Muscle of leg (tissue), 11 donors: Measurements from ENCODE around the gene TNNI3. TPM values are rescaled to one million over a fixed set of nuclear protein-coding genes. Genes with fewer than 3 reads are reported as not detected.

Source experiments
- DNase-seq: peaks from one replicate; pipeline ENCODE4 v3.0.0; 2013
- H3K27ac ChIP-seq: one replicate; pipeline ENCODE4 v1.5.1; 2013; ENCODE audit warnings: mild to moderate bottlenecking, low read length, control low read depth
- H3K27me3 ChIP-seq: one replicate; pipeline ENCODE4 v1.6.1; 2013; ENCODE audit warnings: low read length; ENCODE audit not compliant: control insufficient read depth, insufficient read depth
- H3K36me3 ChIP-seq: one replicate; pipeline ENCODE4 v1.6.1; 2013; ENCODE audit warnings: low read length; ENCODE audit not compliant: control insufficient read depth, insufficient read depth
- H3K4me1 ChIP-seq: one replicate; pipeline ENCODE4 v1.6.1; 2013; ENCODE audit warnings: low read length; ENCODE audit not compliant: control insufficient read depth, insufficient read depth
- H3K4me3 ChIP-seq: one replicate; pipeline ENCODE4 v1.5.1; 2013; ENCODE audit warnings: low read length, control low read depth
- H3K9me3 ChIP-seq: replicated peaks from 2 replicates; pipeline ENCODE4 v1.6.1; 2013; ENCODE audit warnings: low read depth, low read length; ENCODE audit not compliant: control insufficient read depth
- WGBS: methylation state at CpG from one replicate; pipeline ENCODE4 v1.1.5; 2013; ENCODE audit warnings: missing lambda C conversion rate; ENCODE audit not compliant: insufficient coverage; 5-methylcytosine and 5-hydroxymethylcytosine counted together
- polyA plus RNA-seq, 8 donors: library from polyadenylated mRNA; unstranded; fragments of 120-200 nt; gene quantifications; one replicate each; pipeline versions ENCODE4 v1.2.1 to v1.2.3, GENCODE V29; 2013; ENCODE audit warnings: inconsistent platforms in 1 of 8, low replicate concordance in 1 of 8; ENCODE audit not compliant: insufficient read length in 8 of 8, insufficient read depth in 1 of 8
- total RNA-seq: library from RNA; stranded (reverse); fragments of 120-200 nt; gene quantifications from one replicate; pipeline ENCODE4 v1.2.4, GENCODE V29; 2013

TNNI3 gene
- total and polyA plus RNA-seq, 9 donors, result 0.80 to 3.1 (median 1.4) TPM

DNA sequence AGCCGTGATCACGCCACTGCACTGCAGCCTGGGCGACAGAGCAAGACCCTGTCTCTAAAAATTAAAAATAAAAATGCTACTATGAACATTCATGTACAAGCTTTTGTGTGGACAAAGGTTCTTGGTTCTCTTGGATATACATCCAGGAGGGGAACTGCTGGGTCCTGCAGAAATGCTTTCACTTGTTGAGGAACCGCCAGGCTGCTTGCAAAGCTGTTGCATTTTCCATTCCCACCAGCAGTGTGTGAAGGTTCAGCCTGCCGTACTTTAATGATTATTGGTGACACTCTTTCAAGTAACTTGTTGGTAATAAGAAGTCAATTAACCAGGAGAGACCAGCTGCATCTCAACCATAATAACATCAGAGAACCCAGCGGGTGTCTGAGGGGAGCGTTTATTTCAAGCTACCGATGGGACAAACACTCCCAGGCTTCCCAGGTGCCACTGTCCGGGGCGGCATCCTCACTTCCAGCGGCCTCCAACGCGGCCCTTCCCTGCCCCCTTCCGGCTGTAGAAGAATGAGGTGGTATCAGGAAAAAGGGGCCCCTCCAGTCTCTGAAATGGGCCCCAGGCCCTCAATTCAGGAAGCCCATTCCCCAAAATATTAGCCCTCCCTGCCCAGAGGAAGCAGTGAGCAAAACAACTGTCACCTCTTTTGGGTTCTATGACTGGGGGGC, 24.9 kb downstream of the TNNI3 start:
- Histone ChIP-seq H3K9me3 (no peaks in the 10 kb centered on the region), H3K4me3 (no peak overlapping the region), H3K27me3 (peaks cover 2% of the 10 kb centered on the region), H3K27ac (no peak overlapping the region), H3K4me1 (no peaks in the 10 kb centered on the region), H3K36me3 (peaks cover 4% of the 10 kb centered on the region)
- DNase-seq, result no peak
- WGBS, result no CpG with 5 or more reads among the region's 14 CpGs

DNA sequence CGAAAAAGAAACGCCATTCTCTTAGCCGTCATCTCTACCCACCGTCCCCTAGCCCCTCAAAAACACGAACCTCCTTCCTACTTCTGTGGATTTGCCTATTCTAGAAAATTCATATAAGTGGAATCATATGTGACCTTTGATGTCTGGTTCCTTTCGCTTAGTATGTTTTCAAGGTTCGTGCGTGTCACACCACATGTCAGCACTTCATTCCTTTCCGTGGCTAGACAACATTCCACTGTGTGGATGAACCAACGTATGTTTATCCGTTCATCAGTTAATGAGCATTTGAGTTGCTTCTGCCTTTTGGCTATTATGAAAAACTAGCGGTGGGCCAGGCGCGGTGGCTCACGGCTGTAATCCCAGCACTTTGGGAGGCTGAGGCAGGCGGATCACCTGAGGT, 26.1 kb downstream of the TNNI3 start:
- H3K4me3 ChIP-seq, result no peak overlapping the region
- H3K27ac ChIP-seq, result no peak overlapping the region
- WGBS, result 73% methylated on average over 6 of the region's 16 CpGs
- no peaks in the 10 kb centered on the region for H3K9me3 ChIP-seq
- no peaks in the 10 kb centered on the region for H3K4me1 ChIP-seq
- DNase-seq, result no peak
- H3K27me3 ChIP-seq, result peaks cover 2% of the 10 kb centered on the region
- H3K36me3 ChIP-seq, result peaks cover 1% of the 10 kb centered on the region

DNA sequence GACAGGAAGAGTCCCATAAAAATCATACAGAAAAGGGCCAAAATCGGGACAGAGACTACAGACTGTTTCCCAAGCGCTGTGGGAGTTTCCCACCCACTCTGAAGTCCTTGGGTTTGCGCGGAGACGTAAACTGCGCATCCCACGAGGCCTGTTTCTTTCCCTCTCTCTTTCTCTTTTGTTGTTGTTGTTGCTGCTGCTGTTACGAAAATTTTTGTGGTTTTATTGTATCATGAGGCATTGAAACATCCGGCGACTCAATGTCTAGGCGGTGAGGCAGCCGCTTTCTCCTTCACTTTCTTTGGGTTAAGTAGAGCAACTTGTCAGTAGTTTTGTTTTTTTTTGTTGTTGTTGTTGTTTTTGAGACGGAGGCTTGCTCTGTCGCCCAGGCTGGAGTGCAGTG, 38.5 kb downstream of the TNNI3 start:
- Histone ChIP-seq H3K4me3 (no peak overlapping the region), H3K9me3 (no peaks in the 10 kb centered on the region), H3K27me3 (peaks cover 2% of the 10 kb centered on the region), H3K27ac (no peak overlapping the region), H3K36me3 (peaks cover 4% of the 10 kb centered on the region), H3K4me1 (peaks cover 30% of the 10 kb centered on the region)
- DNase-seq, result no peak
- WGBS, result 84% methylated on average over 7 of the region's 14 CpGs

DNA sequence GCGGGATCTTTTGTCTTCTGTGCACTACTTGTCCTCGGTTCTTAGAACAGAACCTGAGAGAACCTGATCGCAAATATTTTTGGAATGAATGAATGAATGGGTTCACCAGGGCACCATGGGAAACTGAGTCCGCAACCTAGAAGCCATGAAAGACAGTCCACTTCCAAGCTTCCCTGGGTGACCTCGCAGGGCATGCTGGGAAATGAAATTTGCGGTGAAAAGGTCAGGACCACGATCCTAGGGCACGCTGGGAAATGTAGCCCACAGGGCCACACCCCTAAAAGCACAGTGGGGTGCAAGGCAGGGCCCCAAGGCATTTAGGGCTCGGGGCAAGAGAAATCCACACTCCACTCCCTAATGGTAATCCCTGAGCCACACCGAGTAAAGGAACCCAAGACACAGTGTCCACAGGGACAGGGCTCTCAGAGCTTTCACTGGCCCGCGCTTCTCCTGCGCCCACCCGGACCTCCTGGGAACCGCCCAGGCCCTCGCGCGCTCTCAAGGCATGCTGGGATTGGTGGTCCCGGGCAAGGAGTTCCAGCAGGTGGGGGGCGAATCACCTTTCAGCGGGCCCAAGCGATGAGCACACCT, 39.0 kb downstream of the TNNI3 start:
- Histone ChIP-seq H3K36me3 (peaks cover 4% of the 10 kb centered on the region), H3K27me3 (no peaks in the 10 kb centered on the region), H3K27ac (peak overlapping the region; percentile 92), H3K4me3 (peak overlapping the region; percentile 69), H3K4me1 (peaks cover 35% of the 10 kb centered on the region), H3K9me3 (no peaks in the 10 kb centered on the region)
- peak; percentile 74 for DNase-seq
- 9% methylated on average over 22 of the region's 22 CpGs for WGBS

DNA sequence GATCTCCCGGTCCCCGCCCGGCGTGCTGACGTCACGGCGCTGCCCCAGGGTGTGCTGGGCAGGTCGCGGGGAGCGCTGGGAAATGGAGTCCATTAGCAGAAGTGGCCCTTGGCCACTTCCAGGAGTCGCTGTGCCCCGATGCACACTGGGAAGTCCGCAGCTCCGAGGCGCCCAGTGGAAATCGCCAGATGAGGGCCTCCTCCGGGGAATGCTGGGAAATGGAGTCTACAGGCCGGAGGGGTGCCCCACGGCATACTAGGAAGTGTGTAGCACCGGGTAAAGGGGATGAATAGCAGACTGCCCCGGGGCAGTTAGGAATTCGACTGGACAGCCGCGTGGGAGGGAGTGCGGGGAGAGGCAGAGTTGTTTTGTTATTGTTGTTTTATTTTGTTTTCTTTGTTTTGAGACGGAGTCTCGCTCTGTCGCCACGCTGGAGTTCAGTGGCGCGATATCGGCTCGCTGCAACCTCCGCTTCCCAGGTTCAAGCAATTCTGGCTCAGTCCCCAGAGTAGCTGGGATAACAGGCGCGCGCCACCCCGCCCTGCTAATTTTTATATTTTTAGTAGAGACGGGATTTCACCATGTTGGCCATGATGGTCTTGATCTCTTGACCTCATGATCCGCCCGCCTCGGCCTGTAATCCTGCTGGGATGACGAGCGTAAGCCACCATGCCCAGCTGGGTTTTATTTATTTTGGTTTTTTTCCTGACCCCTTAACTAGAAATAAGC, 39.7 kb downstream of the TNNI3 start:
- no peaks in the 10 kb centered on the region for H3K27me3 ChIP-seq
- under 1% methylated on average over 36 of the region's 44 CpGs for WGBS
- H3K27ac ChIP-seq, result peak overlapping the region; percentile 92
- H3K9me3 ChIP-seq, result no peaks in the 10 kb centered on the region
- peaks cover 7% of the 10 kb centered on the region for H3K36me3 ChIP-seq
- H3K4me1 ChIP-seq, result peaks cover 41% of the 10 kb centered on the region
- peak; percentile 100 for DNase-seq
- H3K4me3 ChIP-seq, result peak overlapping the region; percentile 69

DNA sequence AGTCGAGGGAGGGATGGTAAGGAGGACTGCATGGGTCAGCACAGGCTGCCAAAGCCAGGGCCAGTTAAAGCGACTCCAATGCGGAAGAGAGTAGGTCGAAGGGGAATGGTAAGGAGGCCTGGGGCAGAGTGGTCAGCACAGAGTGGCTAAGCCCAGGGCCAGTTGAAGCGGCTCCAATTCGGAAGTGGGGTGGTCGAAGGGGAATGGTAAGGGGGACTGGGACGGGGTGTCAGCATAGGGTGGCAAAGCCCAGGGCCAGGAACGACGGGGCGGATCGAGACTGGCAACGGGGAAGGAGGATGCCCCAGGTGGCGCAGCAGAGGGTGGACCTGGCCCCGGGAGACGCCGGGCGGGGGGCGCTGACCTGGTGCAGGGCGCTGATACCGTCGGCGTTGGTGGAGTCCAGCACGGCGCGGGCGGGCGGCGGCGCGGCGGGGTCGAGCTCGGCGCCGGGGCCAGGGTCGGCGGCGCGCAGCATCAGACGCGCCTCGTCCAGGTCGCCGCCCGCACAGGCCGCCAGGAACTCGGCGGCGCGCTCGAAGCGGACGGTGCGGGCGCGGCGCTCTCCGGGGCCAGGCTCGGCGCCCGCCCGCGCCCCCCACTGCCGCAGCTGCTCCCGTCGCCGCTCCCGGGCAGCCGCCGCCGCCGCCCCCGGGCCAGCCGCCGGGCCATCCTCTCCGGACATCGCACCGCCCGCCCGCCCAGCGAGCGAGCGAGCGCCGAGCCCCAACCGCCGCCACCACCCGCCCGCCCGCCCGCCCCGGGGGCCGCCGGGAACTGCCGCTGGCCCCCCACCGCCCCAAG, 40.5 kb downstream of the TNNI3 start, which contains the start of gene PPP1R12C:
TSS of gene PPP1R12C (minus strand) at position 779 of the 804 bp plus-strand sequence. CDS start at position 685, 94 bp downstream.
- no peaks in the 10 kb centered on the region for H3K9me3 ChIP-seq
- under 1% methylated on average over 84 of the region's 97 CpGs for WGBS
- peak within 1 kb of the TSS; percentile 94 for H3K27ac ChIP-seq
- H3K4me1 ChIP-seq, result peaks cover 49% of the 10 kb centered on the region
- peak; percentile 59 for DNase-seq
- H3K4me3 ChIP-seq, result peak within 1 kb of the TSS; percentile 91
- H3K27me3 ChIP-seq, result no peaks in the 10 kb centered on the region
- peaks cover 14% of the 10 kb centered on the region for H3K36me3 ChIP-seq

DNA sequence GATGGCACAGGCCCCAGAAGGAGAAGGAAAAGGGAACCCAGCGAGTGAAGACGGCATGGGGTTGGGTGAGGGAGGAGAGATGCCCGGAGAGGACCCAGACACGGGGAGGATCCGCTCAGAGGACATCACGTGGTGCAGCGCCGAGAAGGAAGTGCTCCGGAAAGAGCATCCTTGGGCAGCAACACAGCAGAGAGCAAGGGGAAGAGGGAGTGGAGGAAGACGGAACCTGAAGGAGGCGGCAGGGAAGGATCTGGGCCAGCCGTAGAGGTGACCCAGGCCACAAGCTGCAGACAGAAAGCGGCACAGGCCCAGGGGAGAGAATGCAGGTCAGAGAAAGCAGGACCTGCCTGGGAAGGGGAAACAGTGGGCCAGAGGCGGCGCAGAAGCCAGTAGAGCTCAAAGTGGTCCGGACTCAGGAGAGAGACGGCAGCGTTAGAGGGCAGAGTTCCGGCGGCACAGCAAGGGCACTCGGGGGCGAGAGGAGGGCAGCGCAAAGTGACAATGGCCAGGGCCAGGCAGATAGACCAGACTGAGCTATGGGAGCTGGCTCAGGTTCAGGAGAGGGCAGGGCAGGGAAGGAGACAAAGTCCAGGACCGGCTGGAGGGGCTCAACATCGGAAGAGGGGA, 41.2 kb downstream of the TNNI3 start:
- Histone ChIP-seq H3K4me3 (peak overlapping the region; percentile 91), H3K4me1 (peaks cover 56% of the 10 kb centered on the region), H3K9me3 (no peaks in the 10 kb centered on the region), H3K36me3 (peaks cover 19% of the 10 kb centered on the region), H3K27me3 (no peaks in the 10 kb centered on the region), H3K27ac (peak overlapping the region; percentile 94)
- WGBS, result under 1% methylated on average over 25 of the region's 25 CpGs
- peak; percentile 89 for DNase-seq

DNA sequence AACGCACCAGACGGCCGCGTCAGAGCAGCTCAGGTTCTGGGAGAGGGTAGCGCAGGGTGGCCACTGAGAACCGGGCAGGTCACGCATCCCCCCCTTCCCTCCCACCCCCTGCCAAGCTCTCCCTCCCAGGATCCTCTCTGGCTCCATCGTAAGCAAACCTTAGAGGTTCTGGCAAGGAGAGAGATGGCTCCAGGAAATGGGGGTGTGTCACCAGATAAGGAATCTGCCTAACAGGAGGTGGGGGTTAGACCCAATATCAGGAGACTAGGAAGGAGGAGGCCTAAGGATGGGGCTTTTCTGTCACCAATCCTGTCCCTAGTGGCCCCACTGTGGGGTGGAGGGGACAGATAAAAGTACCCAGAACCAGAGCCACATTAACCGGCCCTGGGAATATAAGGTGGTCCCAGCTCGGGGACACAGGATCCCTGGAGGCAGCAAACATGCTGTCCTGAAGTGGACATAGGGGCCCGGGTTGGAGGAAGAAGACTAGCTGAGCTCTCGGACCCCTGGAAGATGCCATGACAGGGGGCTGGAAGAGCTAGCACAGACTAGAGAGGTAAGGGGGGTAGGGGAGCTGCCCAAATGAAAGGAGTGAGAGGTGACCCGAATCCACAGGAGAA, 42.0 kb downstream of the TNNI3 start:
- 64% methylated on average over 5 of the region's 13 CpGs for WGBS
- H3K9me3 ChIP-seq, result no peaks in the 10 kb centered on the region
- peak; percentile 40 for DNase-seq
- peaks cover 56% of the 10 kb centered on the region for H3K4me1 ChIP-seq
- peaks cover 20% of the 10 kb centered on the region for H3K36me3 ChIP-seq
- peak overlapping the region; percentile 94 for H3K27ac ChIP-seq
- peak overlapping the region; percentile 91 for H3K4me3 ChIP-seq
- H3K27me3 ChIP-seq, result no peaks in the 10 kb centered on the region

DNA sequence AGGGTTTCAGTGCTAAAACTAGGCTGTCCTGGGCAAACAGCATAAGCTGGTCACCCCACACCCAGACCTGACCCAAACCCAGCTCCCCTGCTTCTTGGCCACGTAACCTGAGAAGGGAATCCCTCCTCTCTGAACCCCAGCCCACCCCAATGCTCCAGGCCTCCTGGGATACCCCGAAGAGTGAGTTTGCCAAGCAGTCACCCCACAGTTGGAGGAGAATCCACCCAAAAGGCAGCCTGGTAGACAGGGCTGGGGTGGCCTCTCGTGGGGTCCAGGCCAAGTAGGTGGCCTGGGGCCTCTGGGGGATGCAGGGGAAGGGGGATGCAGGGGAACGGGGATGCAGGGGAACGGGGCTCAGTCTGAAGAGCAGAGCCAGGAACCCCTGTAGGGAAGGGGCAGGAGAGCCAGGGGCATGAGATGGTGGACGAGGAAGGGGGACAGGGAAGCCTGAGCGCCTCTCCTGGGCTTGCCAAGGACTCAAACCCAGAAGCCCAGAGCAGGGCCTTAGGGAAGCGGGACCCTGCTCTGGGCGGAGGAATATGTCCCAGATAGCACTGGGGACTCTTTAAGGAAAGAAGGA, 42.9 kb downstream of the TNNI3 start:
- DNase-seq, result no peak
- Histone ChIP-seq H3K9me3 (no peaks in the 10 kb centered on the region), H3K4me3 (no peak overlapping the region), H3K27me3 (no peaks in the 10 kb centered on the region), H3K36me3 (peaks cover 29% of the 10 kb centered on the region), H3K4me1 (peaks cover 56% of the 10 kb centered on the region), H3K27ac (peak overlapping the region; percentile 94)
- 73% methylated on average over 6 of the region's 9 CpGs for WGBS
